Stimulated activated naive B cell treated with anti-CD40 and anti-IgM and Interleukin-4, amounts not matched to agents 10 μg/mL and 1 μg/mL and 100 μg/mL, for 72 hours (primary cell): Measurements from ENCODE around the gene NGFR.
"Not testable (repeated sequence)": the region's sequence is repeated elsewhere in the genome, so short reads cannot be mapped to it uniquely, and the experiment has no call there.

Experiments
- ATAC-seq, 2 donors: fragments of 150-1000 bp; cut with Tn5 transposase; replicated peaks; 2 replicates each; pipeline ENCODE4 v1.10.0; 2021; ENCODE audit warnings: moderate library complexity in 1 of 2
- DNase-seq: peaks from one replicate; pipeline ENCODE4 v3.0.0; 2021
- H3K27ac Mint-ChIP-seq: one replicate; pipeline ENCODE4 v1.8.0; 2022; ENCODE audit warnings: mild to moderate bottlenecking, mixed read lengths
- H3K27me3 Mint-ChIP-seq, 2 donors: one replicate each; pipeline ENCODE4 v1.8.0; 2022; ENCODE audit warnings: mixed read lengths in 2 of 2
- H3K36me3 Mint-ChIP-seq, 2 donors: one replicate each; pipeline ENCODE4 v1.8.0; 2022; ENCODE audit warnings: mixed read lengths in 2 of 2, mild to moderate bottlenecking in 1 of 2
- H3K4me1 Mint-ChIP-seq, 2 donors: one replicate each; pipeline ENCODE4 v1.8.0; 2022; ENCODE audit warnings: mixed read lengths in 2 of 2, mild to moderate bottlenecking in 1 of 2
- H3K4me3 Mint-ChIP-seq, 2 donors: one replicate each; pipeline ENCODE4 v1.8.0; 2022; ENCODE audit warnings: mild to moderate bottlenecking in 2 of 2, mixed read lengths in 2 of 2, moderate library complexity in 1 of 2
- H3K9me3 Mint-ChIP-seq, 2 donors: one replicate each; pipeline ENCODE4 v1.8.0; 2022; ENCODE audit warnings: mixed read lengths in 2 of 2, mild to moderate bottlenecking in 1 of 2

Gene NGFR

GRCh38 chr17:49548051-49548505 is 53.0 kb downstream of the NGFR start:
- Mint-ChIP-seq H3K27me3 (peaks cover 31 to 32% of the 10 kb centered on the region in 2 donors), H3K4me1 (peaks cover 0 to 2% of the 10 kb centered on the region in 2 donors), H3K4me3 (no peak overlapping the region), H3K9me3 (peaks cover 7 to 8% of the 10 kb centered on the region in 2 donors), H3K27ac (no peak overlapping the region), H3K36me3 (peaks cover 4 to 11% of the 10 kb centered on the region in 2 donors)
- no peak for DNase-seq
- no peak for ATAC-seq

DNA sequence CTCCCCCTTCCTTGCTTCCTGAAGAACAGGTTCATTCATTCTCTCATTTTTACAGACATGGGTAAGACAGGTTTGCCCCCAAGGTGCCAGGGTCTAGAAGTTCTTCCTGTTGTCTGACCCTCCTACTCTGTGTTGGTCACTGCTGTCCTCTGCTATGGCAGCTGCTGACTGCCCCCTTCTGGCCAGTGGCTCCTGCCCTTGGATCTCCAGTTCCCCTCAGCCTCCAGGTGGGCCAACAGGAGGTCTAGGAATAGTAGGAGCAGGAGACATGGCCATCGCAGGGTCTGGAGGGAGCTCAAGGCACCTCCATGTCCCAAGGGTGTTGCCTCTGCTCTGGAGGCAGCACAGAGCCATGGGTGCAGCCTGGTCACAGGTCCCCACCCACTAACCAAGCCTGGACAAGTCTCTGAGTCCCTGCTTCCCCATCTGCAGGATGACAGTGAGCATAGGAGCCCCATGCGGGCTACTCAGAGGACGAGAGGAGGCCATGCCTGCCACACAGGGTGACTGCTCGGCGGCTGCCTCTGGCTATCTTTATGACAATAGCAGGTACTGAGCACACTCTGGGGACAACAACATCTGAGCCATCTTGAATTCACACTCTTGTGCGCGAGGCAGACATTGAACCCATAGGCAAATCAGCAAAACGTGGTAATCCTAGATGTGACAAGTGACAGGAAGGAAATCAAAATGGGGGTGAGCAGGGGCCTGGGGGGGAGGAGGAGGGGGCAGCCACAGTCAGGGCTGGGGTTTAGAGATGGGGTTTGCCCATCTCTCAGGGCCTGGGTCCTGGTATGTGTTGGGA is 53.6 kb downstream of the NGFR start:
- Mint-ChIP-seq H3K9me3 (peaks cover 5 to 6% of the 10 kb centered on the region in 2 donors), H3K4me1 (peaks cover 0 to 4% of the 10 kb centered on the region in 2 donors), H3K27me3 (peaks cover 25 to 26% of the 10 kb centered on the region in 2 donors), H3K27ac (no peak overlapping the region), H3K4me3 (no peak overlapping the region), H3K36me3 (peaks cover 4 to 6% of the 10 kb centered on the region in 2 donors)
- DNase-seq (no peak), ATAC-seq (peak; percentile 36 to 43)

GRCh38 chr17:49549311-49549605 is 54.2 kb downstream of the NGFR start:
- Mint-ChIP-seq H3K4me1 (peaks cover 0 to 4% of the 10 kb centered on the region in 2 donors), H3K36me3 (peaks cover 0 to under 1% of the 10 kb centered on the region in 2 donors), H3K27me3 (peaks cover 19 to 20% of the 10 kb centered on the region in 2 donors), H3K27ac (peak overlapping the region; percentile 44), H3K9me3 (peaks cover 0 to under 1% of the 10 kb centered on the region in 2 donors), H3K4me3 (no peak overlapping the region)
- DNase-seq (no peak), ATAC-seq (no peak)

DNA sequence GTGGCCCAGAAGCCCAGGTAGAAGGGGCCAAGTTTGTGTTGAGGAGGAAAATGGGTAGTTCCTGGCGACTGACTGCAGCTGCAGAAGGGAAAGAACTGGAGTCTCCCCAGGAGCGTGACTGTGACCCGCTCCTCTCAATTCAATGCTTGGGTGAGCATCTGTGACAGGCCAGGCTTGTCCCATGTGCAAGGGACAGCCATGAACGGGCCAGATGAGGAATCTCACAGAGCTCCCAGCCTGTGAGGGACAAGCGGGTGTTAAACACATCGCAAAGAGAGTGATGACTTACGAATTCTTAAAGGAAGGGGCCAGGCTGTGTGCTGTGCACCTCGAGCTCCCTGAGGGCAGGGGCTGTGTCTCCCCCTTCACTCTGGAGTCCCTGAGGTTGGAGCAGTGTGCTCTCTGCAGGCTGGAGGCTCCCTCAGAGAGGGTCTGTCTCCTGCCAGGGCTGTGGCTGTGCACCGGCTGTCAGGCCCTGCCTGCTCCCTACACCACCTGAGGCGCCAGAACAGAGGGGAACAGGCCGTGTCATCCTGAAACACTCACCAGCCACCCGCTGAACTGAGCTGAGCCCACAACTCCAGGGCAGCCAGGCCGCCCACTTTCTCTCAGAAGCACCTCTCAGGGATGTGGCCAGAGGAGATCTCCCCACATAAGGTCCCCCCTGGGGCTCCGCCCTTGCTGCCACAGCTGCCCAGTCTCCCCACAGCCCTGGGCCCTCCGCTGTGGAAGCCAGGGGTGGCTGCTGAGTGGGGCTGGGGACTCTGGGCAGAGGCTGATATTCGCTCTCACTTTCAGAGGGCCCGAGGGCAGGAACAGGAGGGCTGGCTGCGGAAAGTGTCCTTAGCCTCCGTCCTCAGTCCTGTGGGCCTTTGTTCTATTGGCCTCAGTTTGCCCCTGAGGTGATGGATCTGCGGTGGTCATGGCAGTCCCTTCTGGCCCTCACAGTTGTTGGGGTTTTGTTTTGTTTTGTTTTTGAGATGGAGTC is 54.9 kb downstream of the NGFR start:
- H3K27me3 Mint-ChIP-seq = peaks cover 16 to 18% of the 10 kb centered on the region in 2 donors
- H3K27ac Mint-ChIP-seq = peak overlapping the region; percentile 44
- no peaks in the 10 kb centered on the region for H3K9me3 Mint-ChIP-seq
- peaks cover 0 to 4% of the 10 kb centered on the region in 2 donors for H3K4me1 Mint-ChIP-seq
- H3K4me3 Mint-ChIP-seq = no peak overlapping the region
- ATAC-seq (no peak), DNase-seq (no peak)
- H3K36me3 Mint-ChIP-seq = no peaks in the 10 kb centered on the region

DNA sequence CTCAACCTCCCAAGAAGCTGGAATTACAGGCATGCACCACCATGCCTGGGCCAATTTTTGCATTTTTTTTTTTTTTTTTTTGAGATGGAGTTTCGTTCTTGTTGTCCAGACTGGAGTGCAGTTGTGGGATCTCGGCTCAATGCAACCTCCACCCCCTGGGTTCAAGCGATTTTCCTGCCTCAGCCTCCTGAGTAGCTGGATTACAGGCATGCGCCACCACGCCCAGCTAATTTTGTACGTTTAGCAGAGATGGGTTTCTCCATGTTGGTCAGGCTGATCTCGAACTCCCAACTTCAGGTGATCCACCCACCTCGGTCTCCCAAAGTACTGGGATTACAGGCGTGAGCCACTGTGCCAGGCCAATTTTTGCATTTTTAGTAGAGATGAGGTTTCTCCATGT is 55.7 kb downstream of the NGFR start:
- H3K27me3 Mint-ChIP-seq = peaks cover 12 to 16% of the 10 kb centered on the region in 2 donors
- not testable (repeated sequence) for H3K4me3 Mint-ChIP-seq, H3K27ac Mint-ChIP-seq, H3K36me3 Mint-ChIP-seq, ATAC-seq, H3K9me3 Mint-ChIP-seq, H3K4me1 Mint-ChIP-seq, DNase-seq

DNA sequence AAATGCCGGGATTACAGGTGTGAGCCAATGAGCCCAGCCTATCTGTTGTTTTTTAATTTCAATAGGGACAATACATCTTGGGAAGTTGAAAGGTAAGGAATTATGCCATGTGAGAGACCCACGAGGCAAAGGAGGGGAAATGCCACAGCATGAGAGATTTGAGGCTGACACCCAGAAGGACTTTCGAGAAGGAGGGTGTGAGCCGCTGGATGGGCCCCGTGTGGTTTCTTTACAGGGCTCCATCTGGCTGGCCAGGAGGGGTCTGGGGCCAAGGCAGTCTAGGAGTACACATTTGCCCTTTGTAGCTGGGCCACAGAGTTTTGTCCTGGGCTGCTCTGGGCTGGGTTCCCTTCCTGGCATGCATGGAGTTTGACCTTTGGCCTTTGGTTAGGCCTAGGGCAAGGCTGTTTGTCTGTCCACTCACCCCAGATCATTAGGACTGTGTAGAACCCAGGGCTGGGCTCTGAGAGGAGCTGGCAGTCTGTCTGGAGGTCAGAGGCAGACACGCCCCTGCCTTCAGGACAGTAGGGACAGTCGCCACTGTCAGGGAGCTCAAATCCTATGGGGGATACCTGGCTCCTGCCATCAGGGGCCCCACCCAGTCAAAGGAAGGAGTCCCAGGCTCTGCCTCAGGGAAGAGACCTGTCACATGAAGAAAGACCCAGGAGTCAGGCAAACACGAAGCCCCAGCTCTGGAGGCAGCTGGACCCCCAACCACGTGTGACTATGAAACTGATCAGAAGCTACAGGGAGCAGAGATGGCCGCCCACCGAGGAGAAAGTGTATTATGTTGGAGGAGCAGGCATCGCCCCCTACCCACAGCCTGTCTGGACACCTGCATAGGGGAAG is 56.4 kb downstream of the NGFR start:
- H3K27me3 Mint-ChIP-seq = peaks cover 9 to 16% of the 10 kb centered on the region in 2 donors
- no peak overlapping the region for H3K27ac Mint-ChIP-seq
- DNase-seq (no peak), ATAC-seq (no peak)
- no peaks in the 10 kb centered on the region for H3K36me3 Mint-ChIP-seq
- no peaks in the 10 kb centered on the region for H3K9me3 Mint-ChIP-seq
- peaks cover 4 to 6% of the 10 kb centered on the region in 2 donors for H3K4me1 Mint-ChIP-seq
- no peak overlapping the region for H3K4me3 Mint-ChIP-seq

DNA sequence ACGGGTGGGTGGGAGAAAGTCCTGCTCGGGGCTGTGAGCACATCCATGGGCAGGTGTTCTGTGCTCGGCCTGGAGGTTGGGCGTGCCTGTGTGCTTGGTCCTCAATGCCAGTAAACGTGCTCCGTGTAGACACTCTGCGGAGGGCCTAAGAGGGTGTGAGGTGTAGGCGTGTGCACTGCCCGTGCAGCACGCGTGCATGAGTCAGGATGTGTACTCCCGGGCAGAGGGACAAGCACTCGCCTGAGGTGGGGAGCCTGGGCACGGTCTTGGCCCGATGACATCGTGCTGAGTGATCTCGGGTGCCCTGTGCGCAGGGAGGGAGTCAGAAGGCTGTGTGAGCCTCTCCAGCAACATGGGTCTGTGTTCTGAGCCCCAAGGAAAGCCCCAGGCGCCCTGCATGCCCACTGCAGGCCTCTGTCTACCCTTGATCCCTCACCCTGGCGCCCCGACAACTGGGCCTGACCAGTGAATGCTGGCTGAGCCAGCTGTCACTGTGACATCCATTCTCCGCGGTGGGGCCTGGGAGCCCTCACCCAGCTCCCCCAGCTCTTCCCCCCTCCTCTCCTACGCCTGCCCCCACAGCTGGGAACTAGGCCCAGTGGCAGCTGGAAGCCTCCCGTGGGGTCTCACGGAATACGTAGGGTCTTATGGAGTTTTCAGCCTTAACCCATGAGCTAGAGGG is 57.1 kb downstream of the NGFR start:
- Mint-ChIP-seq H3K9me3 (no peaks in the 10 kb centered on the region), H3K4me3 (no peak overlapping the region), H3K27ac (no peak overlapping the region), H3K4me1 (peaks cover 4 to 13% of the 10 kb centered on the region in 2 donors), H3K36me3 (no peaks in the 10 kb centered on the region), H3K27me3 (peaks cover 10 to 13% of the 10 kb centered on the region in 2 donors)
- no peak for DNase-seq
- ATAC-seq = no peak

DNA sequence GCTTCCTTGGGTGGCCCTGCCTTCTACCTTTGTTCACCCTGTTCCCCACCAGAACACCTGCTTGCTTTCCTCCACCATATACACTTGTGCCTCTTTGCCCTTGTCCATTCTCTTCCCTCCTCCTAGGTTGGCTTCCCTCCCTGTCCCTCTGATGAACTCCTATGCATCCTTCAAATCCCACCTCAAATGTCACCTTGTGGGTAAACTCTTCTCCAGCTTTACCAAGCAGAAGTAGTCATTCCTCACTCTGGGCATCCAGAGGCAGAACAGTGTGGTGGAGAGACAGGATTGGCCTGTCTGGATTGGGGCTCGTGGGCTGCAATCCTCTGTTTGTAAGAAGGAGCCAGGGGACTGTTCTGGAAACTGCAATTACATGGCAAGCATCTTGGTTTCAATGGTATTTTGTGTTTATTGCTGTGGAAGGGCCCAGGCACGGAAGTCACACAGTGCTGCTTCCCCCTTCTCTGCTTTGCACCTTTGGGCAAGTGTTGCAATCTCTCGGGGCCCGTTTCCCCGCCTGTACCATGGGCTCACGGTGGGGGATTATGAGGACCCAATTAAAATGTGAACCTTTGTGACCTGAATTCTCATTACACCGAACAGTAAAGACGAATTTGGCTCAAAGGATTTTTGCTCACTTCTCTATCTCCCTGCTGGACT is 58.7 kb downstream of the NGFR start:
- no peak for ATAC-seq
- peaks cover 6 to 13% of the 10 kb centered on the region in 2 donors for H3K27me3 Mint-ChIP-seq
- H3K4me3 Mint-ChIP-seq = no peak overlapping the region
- H3K4me1 Mint-ChIP-seq = peaks cover 7 to 18% of the 10 kb centered on the region in 2 donors
- H3K27ac Mint-ChIP-seq = no peak overlapping the region
- no peak for DNase-seq
- no peaks in the 10 kb centered on the region for H3K9me3 Mint-ChIP-seq
- no peaks in the 10 kb centered on the region for H3K36me3 Mint-ChIP-seq

GRCh38 chr17:49554694-49555494 is 59.8 kb downstream of the NGFR start:
- Mint-ChIP-seq H3K27ac (peak overlapping the region; percentile 9), H3K4me3 (no peak overlapping the region), H3K27me3 (peaks cover 6 to 12% of the 10 kb centered on the region in 2 donors), H3K9me3 (no peaks in the 10 kb centered on the region), H3K4me1 (peaks cover 7 to 18% of the 10 kb centered on the region in 2 donors), H3K36me3 (no peaks in the 10 kb centered on the region)
- ATAC-seq = no peak
- DNase-seq = no peak

- no peak for ATAC-seq
- H3K27ac Mint-ChIP-seq = peak overlapping the region; percentile 9
- DNase-seq = no peak
- no peaks in the 10 kb centered on the region for H3K36me3 Mint-ChIP-seq
- peaks cover 6 to 12% of the 10 kb centered on the region in 2 donors for H3K27me3 Mint-ChIP-seq
- no peaks in the 10 kb centered on the region for H3K9me3 Mint-ChIP-seq
- H3K4me3 Mint-ChIP-seq = no peak overlapping the region
- peaks cover 7 to 18% of the 10 kb centered on the region in 2 donors for H3K4me1 Mint-ChIP-seq
Observed at GRCh38 chr17:49555495-49556222, 60.6 kb downstream of the NGFR start.

- Mint-ChIP-seq H3K4me3 (no peak overlapping the region), H3K9me3 (no peaks in the 10 kb centered on the region), H3K27ac (no peak overlapping the region), H3K4me1 (peaks cover 7 to 18% of the 10 kb centered on the region in 2 donors), H3K27me3 (peaks cover 6 to 12% of the 10 kb centered on the region in 2 donors), H3K36me3 (no peaks in the 10 kb centered on the region)
- peak; percentile 82 for DNase-seq
- peak; percentile 98 for ATAC-seq
Observed at GRCh38 chr17:49556223-49556943, 61.3 kb downstream of the NGFR start.
